EH (cell line): Measurements from ENCODE around the gene NFE2L2.
"Not testable (repeated sequence)": the region's sequence is repeated elsewhere in the genome, so short reads cannot be mapped to it uniquely, and the experiment has no call there.

Experiments used
- DNase-seq: peaks from one replicate; pipeline ENCODE4 v3.0.0-alpha.2; 2015; ENCODE audit warnings: low read depth

The NFE2L2 gene

GRCh38 chr2:177193240-177193639, 71.3 kb downstream of the NFE2L2 start:
- DNase-seq, result no peak

DNA sequence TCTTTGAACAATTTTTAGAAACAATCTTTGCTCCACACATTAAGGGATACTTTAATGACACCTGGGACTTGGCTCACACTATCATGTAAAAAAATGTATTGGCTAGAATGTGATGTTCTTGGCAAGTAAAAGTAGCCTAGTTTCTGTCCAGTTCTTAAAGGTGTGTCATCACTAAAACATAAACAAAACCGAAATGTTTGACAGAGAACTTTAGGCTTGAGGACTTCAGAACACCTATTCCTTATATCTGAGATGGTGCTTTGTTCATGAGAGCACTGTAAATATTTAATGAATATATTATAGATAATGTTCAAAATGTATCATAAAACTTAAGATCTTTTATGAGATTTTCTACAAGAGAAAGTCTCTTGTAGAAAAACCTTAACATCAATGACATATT, 71.7 kb downstream of the NFE2L2 start:
- DNase-seq, result no peak

GRCh38 chr2:177190941-177191340, 73.6 kb downstream of the NFE2L2 start:
- DNase-seq, result no peak

DNA sequence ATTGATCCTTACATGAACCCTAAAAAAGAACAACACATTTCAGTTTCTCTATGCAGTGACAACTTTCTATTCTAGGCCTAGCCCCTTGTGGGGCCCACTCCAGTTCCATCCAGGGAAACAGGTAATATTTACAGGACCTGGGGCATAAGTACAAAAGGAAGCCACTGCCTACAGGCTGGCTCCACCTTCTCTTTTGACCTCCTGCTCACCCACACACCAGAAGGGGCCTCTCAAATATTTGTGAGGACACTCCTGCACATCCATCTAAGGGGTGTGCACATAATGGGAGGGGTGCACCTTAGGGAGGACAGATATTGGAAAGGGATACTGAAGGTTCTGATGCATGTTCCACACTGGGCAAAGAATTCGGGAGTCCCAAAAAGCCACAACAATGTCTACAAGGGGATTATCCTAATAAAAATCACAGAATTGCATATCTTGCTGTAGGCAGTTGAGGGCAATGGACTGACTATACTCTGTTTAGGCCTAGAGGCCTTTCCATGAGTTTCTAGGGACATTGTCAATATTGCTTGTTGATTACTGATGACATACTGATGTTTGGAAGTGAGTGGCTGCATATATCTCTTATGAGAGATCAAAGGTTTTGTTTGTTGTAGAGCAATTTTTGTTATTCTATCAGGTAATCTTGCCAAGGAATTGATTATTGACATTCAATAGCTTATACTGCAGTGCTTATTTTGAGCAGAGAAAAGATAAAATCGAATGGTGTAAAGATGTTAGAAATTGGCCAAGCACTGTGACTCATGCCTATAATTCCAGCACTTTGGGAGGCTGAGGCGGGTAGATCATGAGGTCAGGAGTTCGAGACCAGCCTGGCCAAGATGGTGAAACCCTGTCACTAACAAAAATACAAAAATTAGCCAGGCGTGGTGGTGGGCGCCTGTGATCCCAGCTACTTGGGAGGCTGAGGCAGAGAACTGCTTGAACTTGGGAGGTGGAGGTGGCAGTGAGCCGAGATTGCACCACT, 75.8 kb downstream of the NFE2L2 start:
- DNase-seq, result no peak

DNA sequence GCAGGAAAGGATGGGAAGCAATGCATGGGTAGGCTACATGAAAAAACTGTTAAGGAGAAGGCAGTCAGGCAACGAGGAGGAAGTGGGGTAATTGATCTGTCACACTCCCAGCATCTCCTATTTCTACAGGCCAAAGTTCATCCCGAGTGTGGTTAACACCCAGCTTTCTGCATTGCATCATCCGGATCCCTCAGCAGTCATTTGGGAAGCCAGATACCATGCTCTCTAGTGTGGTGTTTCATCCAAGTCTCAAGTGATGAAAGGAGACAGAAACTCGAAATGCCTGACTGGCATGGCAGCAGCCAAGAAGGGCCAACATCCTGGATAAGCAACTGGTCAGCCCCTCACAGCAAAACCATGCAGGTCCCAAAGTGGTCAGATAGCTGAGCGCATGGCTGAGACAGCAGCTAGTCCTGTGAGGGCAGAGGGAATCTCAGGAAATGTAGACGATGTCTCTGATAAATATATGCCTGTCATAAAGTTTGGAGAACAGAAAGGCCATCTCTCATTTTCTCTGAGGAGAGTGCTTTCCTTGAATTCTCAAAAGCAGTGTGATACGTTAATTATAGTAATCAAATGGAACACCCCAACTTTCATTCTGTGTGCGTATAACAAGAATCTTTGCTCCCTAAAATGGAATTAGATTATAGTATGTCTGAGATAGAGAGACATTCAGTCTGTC, 76.8 kb downstream of the NFE2L2 start:
- peak; percentile 69 for DNase-seq

GRCh38 chr2:177186038-177186437, 78.5 kb downstream of the NFE2L2 start:
- not testable (repeated sequence) for DNase-seq

DNA sequence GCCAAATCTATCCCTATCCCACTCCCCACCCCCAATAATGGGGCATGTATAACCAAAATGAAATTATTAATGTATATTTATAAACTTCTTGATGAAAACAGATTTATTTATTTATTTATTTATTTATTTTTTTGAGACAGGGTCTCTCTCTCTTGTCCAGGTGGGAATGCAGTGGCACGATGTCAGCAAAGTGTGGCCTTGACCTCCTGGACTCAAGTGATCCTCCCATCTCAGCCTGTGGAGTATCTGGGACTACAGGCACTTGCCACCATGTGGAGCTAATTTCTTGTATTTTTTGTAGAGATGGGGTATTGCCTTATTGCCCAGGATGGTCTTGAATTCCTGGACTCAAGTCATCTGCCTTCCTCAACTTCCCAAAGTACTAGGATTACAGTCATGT, 79.9 kb downstream of the NFE2L2 start:
- no peak for DNase-seq

DNA sequence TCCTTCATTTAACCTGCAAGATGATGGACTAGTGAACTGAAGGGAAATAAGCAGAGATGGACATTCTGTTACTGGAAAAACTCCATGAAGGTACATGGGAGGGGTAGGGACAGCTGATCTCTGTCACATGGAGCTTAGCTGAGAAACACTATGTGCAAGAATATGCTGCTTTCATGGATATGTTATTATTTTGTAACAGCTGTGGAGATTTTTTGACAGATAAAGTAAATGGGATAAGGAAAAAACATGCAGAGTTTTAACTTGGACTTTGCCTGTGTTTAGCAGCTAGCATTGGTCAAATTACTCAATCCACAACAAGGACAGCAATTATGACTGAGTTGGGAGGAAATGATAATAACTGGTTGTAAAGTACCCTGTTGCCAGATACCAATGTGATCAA, 80.7 kb downstream of the NFE2L2 start:
- DNase-seq, result no peak
